ENCODE measurements around the gene TRIM72. TPM values are rescaled to one million over a fixed set of nuclear protein-coding genes. Genes with fewer than 3 reads are reported as not detected.

Gene TRIM72
- polyA plus RNA-seq, 3 donors = 0.04 TPM; not detected in 2

DNA sequence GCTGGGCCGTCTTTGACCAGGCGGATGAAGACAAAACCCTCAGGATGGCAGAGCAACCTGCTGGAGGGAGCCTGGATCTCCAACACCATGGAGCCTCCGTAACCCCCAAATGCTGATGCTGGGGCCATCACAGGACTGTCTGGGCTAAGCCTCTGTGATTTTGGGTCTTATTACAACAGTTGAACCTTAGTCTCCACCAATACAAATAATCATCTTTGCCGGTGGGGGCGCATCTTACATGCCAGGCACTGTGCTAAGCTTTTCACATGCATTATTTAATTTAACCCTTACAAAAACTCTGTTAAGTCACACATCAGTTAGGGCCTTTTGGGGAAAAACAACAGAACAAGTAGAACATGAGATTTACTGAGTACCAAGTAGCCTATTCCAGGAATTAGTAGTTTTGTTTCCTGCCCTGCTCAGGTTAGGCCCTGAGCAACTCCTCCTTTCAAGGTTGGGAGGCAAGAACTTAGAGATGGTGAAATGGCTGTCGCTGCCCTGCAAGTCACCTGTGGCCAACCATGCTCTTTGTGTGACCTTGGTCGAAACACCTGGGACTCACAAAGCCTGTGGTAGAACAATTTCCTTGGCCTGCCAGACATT lies 37.0 kb downstream of the TRIM72 start:
- TF ChIP-seq, protein P1, sequence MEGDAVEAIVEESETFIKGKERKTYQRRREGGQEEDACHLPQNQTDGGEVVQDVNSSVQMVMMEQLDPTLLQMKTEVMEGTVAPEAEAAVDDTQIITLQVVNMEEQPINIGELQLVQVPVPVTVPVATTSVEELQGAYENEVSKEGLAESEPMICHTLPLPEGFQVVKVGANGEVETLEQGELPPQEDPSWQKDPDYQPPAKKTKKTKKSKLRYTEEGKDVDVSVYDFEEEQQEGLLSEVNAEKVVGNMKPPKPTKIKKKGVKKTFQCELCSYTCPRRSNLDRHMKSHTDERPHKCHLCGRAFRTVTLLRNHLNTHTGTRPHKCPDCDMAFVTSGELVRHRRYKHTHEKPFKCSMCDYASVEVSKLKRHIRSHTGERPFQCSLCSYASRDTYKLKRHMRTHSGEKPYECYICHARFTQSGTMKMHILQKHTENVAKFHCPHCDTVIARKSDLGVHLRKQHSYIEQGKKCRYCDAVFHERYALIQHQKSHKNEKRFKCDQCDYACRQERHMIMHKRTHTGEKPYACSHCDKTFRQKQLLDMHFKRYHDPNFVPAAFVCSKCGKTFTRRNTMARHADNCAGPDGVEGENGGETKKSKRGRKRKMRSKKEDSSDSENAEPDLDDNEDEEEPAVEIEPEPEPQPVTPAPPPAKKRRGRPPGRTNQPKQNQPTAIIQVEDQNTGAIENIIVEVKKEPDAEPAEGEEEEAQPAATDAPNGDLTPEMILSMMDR (IDR thresholded peaks at IDR 0.05) = no peak
- no peak for DNase-seq
- Mint-ChIP-seq H3K27ac (no peak overlapping the region), H3K27me3 (ENCODE audit: low read depth in 3 of 3) (peaks cover 0 to 2% (median 0%) of the 10 kb centered on the region in 3 donors), H3K4me1 (peaks cover 42% of the 10 kb centered on the region), H3K4me3 (no peak overlapping the region), H3K36me3 (peaks cover 0 to 2% of the 10 kb centered on the region in 2 donors), H3K9me3 (no peaks in the 10 kb centered on the region)
- no peak overlapping the region for H3K4me3 ChIP-seq (replicated peaks in 1 of 3; ENCODE audit: low read depth in 2 of 3, low read length in 3 of 3)
- no peaks in the 10 kb centered on the region for H4K20me1 ChIP-seq (ENCODE audit: insufficient read depth, low read length)
- intact Hi-C loops (cut with micrococcal nuclease) = no loop called here
- no peak overlapping the region for H2AFZ ChIP-seq (ENCODE audit: insufficient read depth, low read depth, low read length, poor library complexity, severe bottlenecking)
- H3K27ac ChIP-seq (ENCODE audit: low read depth in 1 of 2, low read length in 2 of 2) = no peak overlapping the region
- no peaks in the 10 kb centered on the region for H3K36me3 ChIP-seq (replicated peaks in 1 of 2; ENCODE audit: control insufficient read depth in 1 of 2, insufficient read depth in 2 of 2, low read length in 2 of 2)
- no peaks in the 10 kb centered on the region for H3K27me3 ChIP-seq (ENCODE audit: control insufficient read depth in 2 of 2, insufficient read depth in 2 of 2, low read length in 2 of 2)
- WGBS (ENCODE audit: insufficient coverage) = 96% methylated on average over 7 of the region's 7 CpGs
- no peaks in the 10 kb centered on the region for H3K9me3 ChIP-seq (replicated peaks in 1 of 2; ENCODE audit: control insufficient read depth in 1 of 2, insufficient read depth in 1 of 2, low read length in 2 of 2)
- H3K4me1 ChIP-seq (ENCODE audit: control insufficient read depth in 1 of 2, insufficient read depth in 2 of 2, low read length in 2 of 2) = peaks cover 38 to 39% of the 10 kb centered on the region in 2 donors
- peaks cover 4% of the 10 kb centered on the region for H3K79me2 ChIP-seq (ENCODE audit: insufficient read depth, low read length)
- H3K4me2 ChIP-seq (replicated peaks; ENCODE audit: extremely low read depth, low read length, poor library complexity, severe bottlenecking) = no peak overlapping the region
- no peak overlapping the region for H3K9ac ChIP-seq (ENCODE audit: insufficient read depth, low read length, poor library complexity, severe bottlenecking)

DNA sequence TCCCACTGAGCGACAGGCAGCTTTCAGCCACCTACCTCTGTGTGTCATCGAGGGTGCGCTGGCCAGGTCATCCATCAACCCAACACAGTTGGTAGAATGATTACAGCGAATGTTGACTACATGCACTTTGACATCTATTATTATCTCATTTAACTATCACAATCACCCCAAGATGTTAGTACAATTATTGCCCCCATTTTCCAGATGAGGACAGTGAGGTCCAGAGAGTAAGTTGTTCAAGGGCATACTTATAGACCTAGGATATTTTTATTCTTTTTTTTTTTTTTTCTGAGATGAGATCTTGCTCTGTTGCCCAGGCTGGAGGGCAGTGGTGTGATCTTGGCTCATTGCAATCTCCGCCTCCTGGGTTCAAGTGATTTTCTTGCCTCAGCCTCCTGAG lies 37.5 kb downstream of the TRIM72 start:
- Mint-ChIP-seq H3K27ac (no peak overlapping the region), H3K9me3 (no peaks in the 10 kb centered on the region), H3K36me3 (peaks cover 0 to 2% of the 10 kb centered on the region in 2 donors), H3K4me1 (peaks cover 43% of the 10 kb centered on the region), H3K27me3 (ENCODE audit: low read depth in 3 of 3) (peaks cover 0 to 2% (median 0%) of the 10 kb centered on the region in 3 donors), H3K4me3 (no peak overlapping the region)
- intact Hi-C loops (cut with micrococcal nuclease) = no loop called here
- Histone ChIP-seq H3K79me2 (ENCODE audit: insufficient read depth, low read length) (peaks cover 4% of the 10 kb centered on the region), H3K9me3 (replicated peaks in 1 of 2; ENCODE audit: control insufficient read depth in 1 of 2, insufficient read depth in 1 of 2, low read length in 2 of 2) (no peaks in the 10 kb centered on the region), H3K4me2 (replicated peaks; ENCODE audit: extremely low read depth, low read length, poor library complexity, severe bottlenecking) (no peak overlapping the region), H4K20me1 (ENCODE audit: insufficient read depth, low read length) (no peaks in the 10 kb centered on the region), H3K4me3 (replicated peaks in 1 of 3; ENCODE audit: low read depth in 2 of 3, low read length in 3 of 3) (no peak overlapping the region), H3K36me3 (replicated peaks in 1 of 2; ENCODE audit: control insufficient read depth in 1 of 2, insufficient read depth in 2 of 2, low read length in 2 of 2) (no peaks in the 10 kb centered on the region), H3K27ac (ENCODE audit: low read depth in 1 of 2, low read length in 2 of 2) (no peak overlapping the region), H2AFZ (ENCODE audit: insufficient read depth, low read depth, low read length, poor library complexity, severe bottlenecking) (no peak overlapping the region), H3K9ac (ENCODE audit: insufficient read depth, low read length, poor library complexity, severe bottlenecking) (no peak overlapping the region), H3K4me1 (ENCODE audit: control insufficient read depth in 1 of 2, insufficient read depth in 2 of 2, low read length in 2 of 2) (peaks cover 43 to 44% of the 10 kb centered on the region in 2 donors), H3K27me3 (ENCODE audit: control insufficient read depth in 2 of 2, insufficient read depth in 2 of 2, low read length in 2 of 2) (no peaks in the 10 kb centered on the region)
- TF ChIP-seq, protein P1 (IDR thresholded peaks at IDR 0.05) = no peak
- no peak for DNase-seq
- WGBS (ENCODE audit: insufficient coverage) = 93% methylated on average over 4 of the region's 5 CpGs
